GM12878 (cell line): Measurements from ENCODE around the gene FLVCR2. TPM values are rescaled to one million over a fixed set of nuclear protein-coding genes. Genes with fewer than 3 reads are reported as not detected.
A peak's percentile ranks its signal among the peaks of the same experiment; 100 is the strongest.

ENCODE experiments used
- NFYA ChIP-seq: IDR thresholded peaks from 2 replicates; pipeline ENCODE4 v1.6.1; 2011; ENCODE audit warnings: low read depth, mild to moderate bottlenecking, low read length, improper control_type of control experiment, borderline replicate concordance
- RUNX3 ChIP-seq: IDR thresholded peaks from 2 replicates; pipeline ENCODE4 v1.6.1; 2012; ENCODE audit warnings: low read length, inconsistent platforms
- SPI1 ChIP-seq: IDR thresholded peaks from 2 replicates; pipeline ENCODE4 v1.6.1; 2011; ENCODE audit warnings: low read depth, mild to moderate bottlenecking, low read length, moderate library complexity, borderline replicate concordance; ENCODE audit not compliant: insufficient read depth
- STAT1 ChIP-seq: fragments of 450-650 bp; conservative IDR thresholded peaks from 2 replicates; pipeline ENCODE4 v1.6.1; 2014; ENCODE audit warnings: antibody characterized with exemption, mild to moderate bottlenecking
- ZNF24 ChIP-seq: fragments of 450-650 bp; IDR thresholded peaks from 2 replicates; pipeline ENCODE4 v1.6.1; 2017; ENCODE audit warnings: antibody characterized with exemption, mild to moderate bottlenecking
- polyA plus RNA-seq, 11 experiments: library from polyadenylated mRNA; depleted of rRNA in 4 of 11; unstranded in 6 of 11; stranded (reverse) in 5 of 11; fragments of >200 nt; fragmentation: Nextera tagmentation in 4 of 11; fragmentation: Illumina TruSeq in 1 of 11; extraction: Ambion mirVana in 4 of 11; extraction: Trizol in 1 of 11; gene quantifications; 1 replicate in 1 of 11; 2 replicates in 10 of 11; pipeline versions ENCODE4 v1.2.1 to v1.2.3, GENCODE V29; 2011 to 2016; ENCODE audit warnings: inconsistent platforms in 2 of 11, missing spikeins in 2 of 11, low read depth in 1 of 11
- total RNA-seq, 4 experiments: library from RNA; depleted of rRNA in 3 of 4; stranded (reverse); fragments of >200 nt in 3 of 4; fragmentation: Illumina TruSeq in 1 of 4; extraction: Trizol in 1 of 4; gene quantifications; 2 replicates each; pipeline versions ENCODE4 v1.2.1 to v1.2.3, GENCODE V29; 2013 to 2021
- TF ChIP-seq, protein P1 (sequence below): fragments of 450-650 bp; IDR thresholded peaks from 2 replicates; pipeline ENCODE4 v1.6.1; 2016; ENCODE audit warnings: mild to moderate bottlenecking, moderate library complexity, borderline replicate concordance
- TF ChIP-seq, protein P2 (sequence below): IDR thresholded peaks from 2 replicates; pipeline ENCODE4 v1.6.1; 2011; ENCODE audit warnings: borderline replicate concordance, low read depth, mild to moderate bottlenecking, moderate library complexity, low read length; ENCODE audit not compliant: insufficient read depth, poor library complexity, severe bottlenecking
- TF ChIP-seq, protein P3 (sequence below): fragments of 450-650 bp; IDR thresholded peaks from 2 replicates; pipeline ENCODE4 v1.6.1; 2018; ENCODE audit warnings: mild to moderate bottlenecking, low read depth, moderate library complexity; ENCODE audit not compliant: partially characterized antibody
- TF ChIP-seq, protein P4 (sequence below): fragments of 450-650 bp; IDR thresholded peaks from 2 replicates; pipeline ENCODE4 v1.6.1; 2018; ENCODE audit warnings: borderline replicate concordance, mild to moderate bottlenecking; ENCODE audit not compliant: partially characterized antibody
- TF ChIP-seq, protein P5 (sequence below): fragments of 450-650 bp; conservative IDR thresholded peaks from 2 replicates; pipeline ENCODE4 v1.6.1; 2017; ENCODE audit warnings: mild to moderate bottlenecking, moderate library complexity
- TF ChIP-seq, protein P6 (sequence below): fragments of 450-650 bp; IDR thresholded peaks from 2 replicates; pipeline ENCODE4 v1.6.1; 2016; ENCODE audit warnings: mild to moderate bottlenecking

The FLVCR2 gene
- total and polyA plus RNA-seq, 10 of the 15 experiments (the other 5 are each of a cell fraction or from before 2014, with no cell fraction given), result 0.24 to 3.7 (median 1.6) TPM

DNA sequence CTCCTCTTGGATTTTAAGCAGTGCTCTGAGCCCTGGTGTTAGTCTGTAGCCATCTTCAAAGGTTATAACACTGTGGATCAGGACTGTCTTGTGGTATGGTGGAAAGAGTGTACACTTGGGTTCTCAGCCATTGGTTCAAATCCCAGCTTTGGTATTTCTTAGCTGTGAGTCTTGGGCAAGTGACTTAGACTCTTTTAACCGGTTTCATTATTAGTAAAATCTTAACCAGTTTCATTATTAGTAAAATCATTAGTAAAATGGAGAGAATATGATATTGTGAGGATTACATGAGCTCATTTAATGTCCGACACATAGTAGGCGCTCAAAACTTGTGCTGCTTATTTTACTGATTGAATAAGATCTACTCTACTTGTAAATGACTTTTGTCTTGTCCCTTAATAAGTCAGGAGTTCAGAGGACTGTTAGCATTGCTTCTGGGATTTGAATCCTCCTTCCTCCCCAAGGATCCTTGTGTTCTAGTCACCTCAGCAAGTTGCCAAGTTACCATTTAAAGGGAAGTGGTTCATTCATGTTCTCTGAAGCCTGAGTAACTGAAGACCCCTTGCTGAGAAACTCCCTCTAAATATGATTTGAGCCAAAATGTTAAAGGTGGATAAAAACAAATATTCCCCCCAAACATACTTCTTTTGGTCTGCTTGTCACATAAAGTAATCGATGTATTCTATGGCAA is 95.1 kb downstream of the FLVCR2 start (continued):
- TF ChIP-seq, protein P1, sequence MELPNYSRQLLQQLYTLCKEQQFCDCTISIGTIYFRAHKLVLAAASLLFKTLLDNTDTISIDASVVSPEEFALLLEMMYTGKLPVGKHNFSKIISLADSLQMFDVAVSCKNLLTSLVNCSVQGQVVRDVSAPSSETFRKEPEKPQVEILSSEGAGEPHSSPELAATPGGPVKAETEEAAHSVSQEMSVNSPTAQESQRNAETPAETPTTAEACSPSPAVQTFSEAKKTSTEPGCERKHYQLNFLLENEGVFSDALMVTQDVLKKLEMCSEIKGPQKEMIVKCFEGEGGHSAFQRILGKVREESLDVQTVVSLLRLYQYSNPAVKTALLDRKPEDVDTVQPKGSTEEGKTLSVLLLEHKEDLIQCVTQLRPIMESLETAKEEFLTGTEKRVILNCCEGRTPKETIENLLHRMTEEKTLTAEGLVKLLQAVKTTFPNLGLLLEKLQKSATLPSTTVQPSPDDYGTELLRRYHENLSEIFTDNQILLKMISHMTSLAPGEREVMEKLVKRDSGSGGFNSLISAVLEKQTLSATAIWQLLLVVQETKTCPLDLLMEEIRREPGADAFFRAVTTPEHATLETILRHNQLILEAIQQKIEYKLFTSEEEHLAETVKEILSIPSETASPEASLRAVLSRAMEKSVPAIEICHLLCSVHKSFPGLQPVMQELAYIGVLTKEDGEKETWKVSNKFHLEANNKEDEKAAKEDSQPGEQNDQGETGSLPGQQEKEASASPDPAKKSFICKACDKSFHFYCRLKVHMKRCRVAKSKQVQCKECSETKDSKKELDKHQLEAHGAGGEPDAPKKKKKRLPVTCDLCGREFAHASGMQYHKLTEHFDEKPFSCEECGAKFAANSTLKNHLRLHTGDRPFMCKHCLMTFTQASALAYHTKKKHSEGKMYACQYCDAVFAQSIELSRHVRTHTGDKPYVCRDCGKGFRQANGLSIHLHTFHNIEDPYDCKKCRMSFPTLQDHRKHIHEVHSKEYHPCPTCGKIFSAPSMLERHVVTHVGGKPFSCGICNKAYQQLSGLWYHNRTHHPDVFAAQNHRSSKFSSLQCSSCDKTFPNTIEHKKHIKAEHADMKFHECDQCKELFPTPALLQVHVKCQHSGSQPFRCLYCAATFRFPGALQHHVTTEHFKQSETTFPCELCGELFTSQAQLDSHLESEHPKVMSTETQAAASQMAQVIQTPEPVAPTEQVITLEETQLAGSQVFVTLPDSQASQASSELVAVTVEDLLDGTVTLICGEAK, result no peak
- TF ChIP-seq ZNF24 (no peak), SPI1 (peak; percentile 26; the same call in 1 of the 2 replicates), STAT1 (no peak), RUNX3 (peak; percentile 63), NFYA (no peak)
- TF ChIP-seq, protein P2, sequence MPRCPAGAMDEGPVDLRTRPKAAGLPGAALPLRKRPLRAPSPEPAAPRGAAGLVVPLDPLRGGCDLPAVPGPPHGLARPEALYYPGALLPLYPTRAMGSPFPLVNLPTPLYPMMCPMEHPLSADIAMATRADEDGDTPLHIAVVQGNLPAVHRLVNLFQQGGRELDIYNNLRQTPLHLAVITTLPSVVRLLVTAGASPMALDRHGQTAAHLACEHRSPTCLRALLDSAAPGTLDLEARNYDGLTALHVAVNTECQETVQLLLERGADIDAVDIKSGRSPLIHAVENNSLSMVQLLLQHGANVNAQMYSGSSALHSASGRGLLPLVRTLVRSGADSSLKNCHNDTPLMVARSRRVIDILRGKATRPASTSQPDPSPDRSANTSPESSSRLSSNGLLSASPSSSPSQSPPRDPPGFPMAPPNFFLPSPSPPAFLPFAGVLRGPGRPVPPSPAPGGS, result no peak
- TF ChIP-seq, protein P3, sequence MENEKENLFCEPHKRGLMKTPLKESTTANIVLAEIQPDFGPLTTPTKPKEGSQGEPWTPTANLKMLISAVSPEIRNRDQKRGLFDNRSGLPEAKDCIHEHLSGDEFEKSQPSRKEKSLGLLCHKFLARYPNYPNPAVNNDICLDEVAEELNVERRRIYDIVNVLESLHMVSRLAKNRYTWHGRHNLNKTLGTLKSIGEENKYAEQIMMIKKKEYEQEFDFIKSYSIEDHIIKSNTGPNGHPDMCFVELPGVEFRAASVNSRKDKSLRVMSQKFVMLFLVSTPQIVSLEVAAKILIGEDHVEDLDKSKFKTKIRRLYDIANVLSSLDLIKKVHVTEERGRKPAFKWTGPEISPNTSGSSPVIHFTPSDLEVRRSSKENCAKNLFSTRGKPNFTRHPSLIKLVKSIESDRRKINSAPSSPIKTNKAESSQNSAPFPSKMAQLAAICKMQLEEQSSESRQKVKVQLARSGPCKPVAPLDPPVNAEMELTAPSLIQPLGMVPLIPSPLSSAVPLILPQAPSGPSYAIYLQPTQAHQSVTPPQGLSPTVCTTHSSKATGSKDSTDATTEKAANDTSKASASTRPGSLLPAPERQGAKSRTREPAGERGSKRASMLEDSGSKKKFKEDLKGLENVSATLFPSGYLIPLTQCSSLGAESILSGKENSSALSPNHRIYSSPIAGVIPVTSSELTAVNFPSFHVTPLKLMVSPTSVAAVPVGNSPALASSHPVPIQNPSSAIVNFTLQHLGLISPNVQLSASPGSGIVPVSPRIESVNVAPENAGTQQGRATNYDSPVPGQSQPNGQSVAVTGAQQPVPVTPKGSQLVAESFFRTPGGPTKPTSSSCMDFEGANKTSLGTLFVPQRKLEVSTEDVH, result no peak
- TF ChIP-seq, protein P4, sequence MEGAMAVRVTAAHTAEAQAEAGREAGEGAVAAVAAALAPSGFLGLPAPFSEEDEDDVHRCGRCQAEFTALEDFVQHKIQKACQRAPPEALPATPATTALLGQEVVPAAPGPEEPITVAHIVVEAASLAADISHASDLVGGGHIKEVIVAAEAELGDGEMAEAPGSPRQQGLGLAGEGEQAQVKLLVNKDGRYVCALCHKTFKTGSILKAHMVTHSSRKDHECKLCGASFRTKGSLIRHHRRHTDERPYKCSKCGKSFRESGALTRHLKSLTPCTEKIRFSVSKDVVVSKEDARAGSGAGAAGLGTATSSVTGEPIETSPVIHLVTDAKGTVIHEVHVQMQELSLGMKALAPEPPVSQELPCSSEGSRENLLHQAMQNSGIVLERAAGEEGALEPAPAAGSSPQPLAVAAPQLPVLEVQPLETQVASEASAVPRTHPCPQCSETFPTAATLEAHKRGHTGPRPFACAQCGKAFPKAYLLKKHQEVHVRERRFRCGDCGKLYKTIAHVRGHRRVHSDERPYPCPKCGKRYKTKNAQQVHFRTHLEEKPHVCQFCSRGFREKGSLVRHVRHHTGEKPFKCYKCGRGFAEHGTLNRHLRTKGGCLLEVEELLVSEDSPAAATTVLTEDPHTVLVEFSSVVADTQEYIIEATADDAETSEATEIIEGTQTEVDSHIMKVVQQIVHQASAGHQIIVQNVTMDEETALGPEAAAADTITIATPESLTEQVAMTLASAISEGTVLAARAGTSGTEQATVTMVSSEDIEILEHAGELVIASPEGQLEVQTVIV, result no peak
- TF ChIP-seq, protein P5, sequence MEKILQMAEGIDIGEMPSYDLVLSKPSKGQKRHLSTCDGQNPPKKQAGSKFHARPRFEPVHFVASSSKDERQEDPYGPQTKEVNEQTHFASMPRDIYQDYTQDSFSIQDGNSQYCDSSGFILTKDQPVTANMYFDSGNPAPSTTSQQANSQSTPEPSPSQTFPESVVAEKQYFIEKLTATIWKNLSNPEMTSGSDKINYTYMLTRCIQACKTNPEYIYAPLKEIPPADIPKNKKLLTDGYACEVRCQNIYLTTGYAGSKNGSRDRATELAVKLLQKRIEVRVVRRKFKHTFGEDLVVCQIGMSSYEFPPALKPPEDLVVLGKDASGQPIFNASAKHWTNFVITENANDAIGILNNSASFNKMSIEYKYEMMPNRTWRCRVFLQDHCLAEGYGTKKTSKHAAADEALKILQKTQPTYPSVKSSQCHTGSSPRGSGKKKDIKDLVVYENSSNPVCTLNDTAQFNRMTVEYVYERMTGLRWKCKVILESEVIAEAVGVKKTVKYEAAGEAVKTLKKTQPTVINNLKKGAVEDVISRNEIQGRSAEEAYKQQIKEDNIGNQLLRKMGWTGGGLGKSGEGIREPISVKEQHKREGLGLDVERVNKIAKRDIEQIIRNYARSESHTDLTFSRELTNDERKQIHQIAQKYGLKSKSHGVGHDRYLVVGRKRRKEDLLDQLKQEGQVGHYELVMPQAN, result no peak
- TF ChIP-seq, protein P6, sequence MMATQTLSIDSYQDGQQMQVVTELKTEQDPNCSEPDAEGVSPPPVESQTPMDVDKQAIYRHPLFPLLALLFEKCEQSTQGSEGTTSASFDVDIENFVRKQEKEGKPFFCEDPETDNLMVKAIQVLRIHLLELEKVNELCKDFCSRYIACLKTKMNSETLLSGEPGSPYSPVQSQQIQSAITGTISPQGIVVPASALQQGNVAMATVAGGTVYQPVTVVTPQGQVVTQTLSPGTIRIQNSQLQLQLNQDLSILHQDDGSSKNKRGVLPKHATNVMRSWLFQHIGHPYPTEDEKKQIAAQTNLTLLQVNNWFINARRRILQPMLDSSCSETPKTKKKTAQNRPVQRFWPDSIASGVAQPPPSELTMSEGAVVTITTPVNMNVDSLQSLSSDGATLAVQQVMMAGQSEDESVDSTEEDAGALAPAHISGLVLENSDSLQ, result no peak
